CD1c-positive myeloid dendritic cell (primary cell): Measurements from ENCODE around the gene CHRNA9.
"Not testable (repeated sequence)": the region's sequence is repeated elsewhere in the genome, so short reads cannot be mapped to it uniquely, and the experiment has no call there.

Source experiments
- DNase-seq: peaks from one replicate; pipeline ENCODE4 v3.0.0-alpha.2; 2016; ENCODE audit errors: extremely low spot score

CHRNA9 gene

GRCh38 chr4:40380647-40381046, 45.5 kb downstream of the CHRNA9 start:
- no peak for DNase-seq

GRCh38 chr4:40388239-40388638, 53.1 kb downstream of the CHRNA9 start:
- DNase-seq = no peak

GRCh38 chr4:40389986-40390385, 54.9 kb downstream of the CHRNA9 start:
- no peak for DNase-seq

- not testable (repeated sequence) for DNase-seq
Observed at GRCh38 chr4:40392241-40392640, 57.1 kb downstream of the CHRNA9 start.

GRCh38 chr4:40394236-40394635, 59.1 kb downstream of the CHRNA9 start:
- DNase-seq = no peak

GRCh38 chr4:40395166-40395900, 60.2 kb downstream of the CHRNA9 start:
- no peak for DNase-seq

- DNase-seq = no peak
Observed at GRCh38 chr4:40395908-40396793, 61.0 kb downstream of the CHRNA9 start.

GRCh38 chr4:40399578-40399977, 64.4 kb downstream of the CHRNA9 start:
- no peak for DNase-seq

- no peak for DNase-seq
Observed at GRCh38 chr4:40401096-40401495, 66.0 kb downstream of the CHRNA9 start.

GRCh38 chr4:40401631-40402030, 66.5 kb downstream of the CHRNA9 start:
- no peak for DNase-seq

- no peak for DNase-seq
Observed at GRCh38 chr4:40402556-40402955, 67.4 kb downstream of the CHRNA9 start.

- DNase-seq = no peak
Observed at GRCh38 chr4:40403081-40403480, 67.9 kb downstream of the CHRNA9 start.
